Stimulated activated CD4-positive, alpha-beta T cell treated with anti-CD3 and anti-CD28 coated beads, Interleukin-12 subunit alpha, Interleukin-12 subunit beta, amount 100 ng/mL, for 4 hours (primary cell): Measurements from ENCODE around the gene PLA2G4B.

Experiments used
- DNase-seq: peaks from one replicate; pipeline ENCODE4 v3.0.0-alpha.2; 2020

Gene PLA2G4B

GRCh38 chr15:41809526-41810220 lies 29.0 kb upstream of the PLA2G4B start:
- DNase-seq: no peak

DNA sequence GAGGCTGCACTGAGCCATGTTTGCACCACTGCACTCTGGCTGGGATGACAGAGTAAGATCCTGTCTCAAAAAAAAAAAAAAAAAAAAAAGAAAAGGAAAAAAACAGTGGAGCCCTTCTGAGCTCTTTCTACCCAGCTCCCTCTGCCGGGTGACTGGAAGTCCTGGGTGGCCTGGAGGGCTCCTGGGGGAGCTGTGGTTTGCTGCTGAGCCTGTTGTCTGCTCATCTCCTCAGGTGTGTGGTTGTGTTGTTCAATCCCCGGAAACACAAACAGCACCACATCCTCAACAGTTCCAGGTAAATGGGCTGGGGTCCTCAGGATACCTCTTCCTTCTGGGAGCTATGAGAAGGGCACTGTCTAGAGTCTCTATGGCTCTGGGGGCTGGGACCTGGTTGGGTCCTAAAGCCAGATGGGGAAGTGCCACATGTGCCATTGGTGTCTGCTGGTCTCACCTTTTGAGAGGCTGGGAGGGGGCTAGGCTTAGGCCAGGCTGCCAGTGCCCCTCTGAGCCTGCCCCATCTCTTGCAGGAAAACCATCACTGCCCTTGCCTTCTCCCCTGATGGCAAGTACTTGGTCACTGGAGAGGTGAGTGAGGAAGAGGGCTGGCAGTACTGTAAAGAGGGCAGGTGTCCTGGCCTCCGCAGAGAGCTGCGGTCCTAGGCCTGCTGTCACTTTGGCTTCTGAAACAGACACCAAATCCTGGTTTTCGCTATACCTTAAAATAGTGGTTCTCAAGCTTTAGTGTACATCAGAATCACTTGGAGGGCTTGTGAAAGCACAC lies 27.8 kb upstream of the PLA2G4B start:
- DNase-seq: no peak

GRCh38 chr15:41811432-41812195 lies 27.0 kb upstream of the PLA2G4B start:
- peak; percentile 71 for DNase-seq

GRCh38 chr15:41812820-41813375 lies 25.7 kb upstream of the PLA2G4B start:
- no peak for DNase-seq

DNA sequence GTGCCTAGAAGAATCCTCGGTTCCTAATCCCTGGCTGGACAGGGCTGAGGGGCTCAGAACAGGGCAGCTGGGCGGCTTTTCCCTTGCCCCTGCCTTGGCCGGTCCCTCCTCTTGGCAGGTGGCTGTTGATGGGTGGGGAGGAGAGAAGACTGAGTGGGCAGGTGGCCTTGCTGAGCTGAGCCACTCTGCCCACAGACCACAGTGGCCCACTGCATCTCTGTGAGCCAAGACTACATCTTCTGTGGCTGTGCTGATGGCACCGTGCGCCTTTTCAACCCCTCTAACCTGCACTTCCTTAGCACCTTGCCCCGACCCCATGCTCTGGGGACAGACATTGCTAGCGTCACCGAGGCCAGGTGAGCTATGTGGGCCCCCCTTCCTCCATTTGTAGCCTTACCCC lies 25.2 kb upstream of the PLA2G4B start:
- no peak for DNase-seq

DNA sequence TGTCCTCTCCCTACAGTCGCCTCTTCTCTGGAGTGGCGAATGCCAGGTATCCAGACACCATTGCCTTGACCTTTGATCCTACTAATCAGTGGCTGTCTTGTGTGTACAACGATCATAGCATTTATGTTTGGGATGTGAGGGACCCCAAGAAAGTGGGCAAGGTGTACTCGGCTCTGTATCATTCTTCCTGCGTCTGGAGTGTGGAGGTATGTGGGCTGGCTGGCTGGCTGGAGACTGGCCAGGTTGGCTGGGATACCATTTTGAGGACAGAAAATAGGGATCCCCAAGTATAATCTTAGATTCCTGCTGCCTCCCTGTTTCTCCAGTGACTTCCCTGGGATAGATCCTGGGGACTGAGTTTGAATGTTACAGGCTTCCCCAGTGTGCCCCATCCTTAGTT lies 24.1 kb upstream of the PLA2G4B start:
- no peak for DNase-seq

GRCh38 chr15:41816788-41817187 lies 21.9 kb upstream of the PLA2G4B start:
- no peak for DNase-seq

GRCh38 chr15:41817327-41817726 lies 21.3 kb upstream of the PLA2G4B start:
- no peak for DNase-seq

GRCh38 chr15:41817781-41818180 lies 20.9 kb upstream of the PLA2G4B start:
- DNase-seq: no peak

- no peak for DNase-seq
Observed at GRCh38 chr15:41819455-41820050, 19.1 kb upstream of the PLA2G4B start.

DNA sequence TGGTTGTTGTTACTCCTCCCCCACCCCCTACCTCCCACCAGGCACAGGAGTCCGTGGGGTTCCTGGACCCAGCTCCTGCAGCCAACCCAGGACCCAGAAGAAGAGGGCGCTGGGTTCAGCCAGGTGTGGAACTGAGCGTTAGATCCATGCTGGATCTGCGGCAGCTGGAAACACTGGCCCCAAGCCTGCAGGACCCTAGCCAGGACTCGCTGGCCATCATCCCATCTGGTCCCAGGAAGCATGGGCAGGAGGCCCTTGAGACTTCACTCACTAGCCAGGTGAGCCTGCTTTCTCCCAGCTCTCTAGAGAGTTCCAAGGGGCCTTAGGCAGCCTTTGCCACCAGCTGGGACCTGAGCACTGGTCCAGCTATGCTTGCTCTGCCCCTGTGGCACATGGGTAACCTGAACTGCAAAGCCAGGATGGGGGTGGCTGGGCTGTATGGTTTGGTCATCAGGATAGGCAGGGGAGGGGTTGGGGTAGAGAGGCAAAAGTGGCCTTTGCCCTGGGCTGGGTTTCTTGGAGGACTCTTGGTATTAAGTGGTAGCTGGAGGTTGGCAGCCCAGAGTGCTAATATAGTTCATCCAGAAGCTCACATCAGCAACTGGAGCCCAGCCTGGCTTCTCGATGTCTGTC lies 17.7 kb upstream of the PLA2G4B start:
- DNase-seq: no peak

DNA sequence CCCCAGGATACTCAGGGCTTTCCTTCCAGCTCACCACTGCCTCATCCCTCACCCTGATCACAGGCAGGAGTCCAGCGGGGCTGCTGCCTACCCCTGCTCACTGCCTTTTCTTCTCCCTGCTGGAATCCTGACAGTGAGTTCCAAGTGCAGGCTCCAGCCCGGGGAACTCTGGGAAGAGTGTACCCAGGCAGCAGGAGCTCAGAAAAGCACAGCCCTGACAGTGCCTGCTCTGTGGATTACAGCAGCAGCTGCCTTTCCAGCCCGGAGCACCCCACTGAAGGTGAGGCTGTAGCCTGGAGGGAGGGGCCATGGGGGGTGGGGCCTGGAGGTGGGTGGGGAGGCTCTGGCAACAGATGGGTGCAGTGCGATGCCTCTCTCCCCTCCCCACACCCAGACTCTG lies 16.8 kb upstream of the PLA2G4B start:
- no peak for DNase-seq

DNA sequence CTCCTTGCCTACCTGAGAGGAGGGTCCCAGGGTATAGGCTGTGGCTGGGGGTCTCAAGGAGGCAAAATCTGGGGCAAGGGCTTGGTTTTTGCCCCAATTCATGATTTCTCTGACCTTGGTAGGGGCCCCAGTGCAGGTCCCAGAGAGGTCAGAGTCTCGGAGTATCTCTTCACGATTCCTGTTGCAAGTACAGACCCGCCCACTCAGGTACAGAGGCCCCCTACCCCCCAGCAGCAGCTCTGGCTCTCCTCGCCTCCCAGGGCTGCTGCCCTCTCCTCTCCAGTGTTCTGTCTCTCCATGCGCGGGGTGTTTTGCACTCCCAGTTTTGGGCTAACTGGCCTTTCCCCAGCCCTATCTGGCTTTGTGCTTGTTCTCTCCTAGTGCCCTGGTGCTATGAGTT lies 16.2 kb upstream of the PLA2G4B start:
- no peak for DNase-seq

DNA sequence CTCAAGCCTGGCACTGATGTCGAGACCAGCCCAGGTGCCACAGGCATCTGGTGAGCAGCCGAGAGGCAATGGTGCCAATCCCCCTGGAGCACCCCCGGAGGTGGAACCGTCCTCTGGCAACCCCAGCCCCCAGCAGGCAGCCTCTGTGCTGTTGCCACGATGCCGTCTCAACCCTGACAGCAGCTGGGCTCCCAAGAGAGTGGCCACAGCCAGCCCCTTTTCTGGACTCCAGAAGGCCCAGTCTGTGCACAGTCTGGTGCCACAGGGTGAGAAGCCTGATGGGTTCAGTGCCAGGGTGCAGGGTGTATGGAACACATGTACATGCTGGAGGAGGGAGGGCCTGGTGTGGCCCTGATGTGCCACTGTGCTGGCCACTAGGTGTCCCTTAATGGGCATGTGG lies 15.7 kb upstream of the PLA2G4B start:
- DNase-seq: no peak

DNA sequence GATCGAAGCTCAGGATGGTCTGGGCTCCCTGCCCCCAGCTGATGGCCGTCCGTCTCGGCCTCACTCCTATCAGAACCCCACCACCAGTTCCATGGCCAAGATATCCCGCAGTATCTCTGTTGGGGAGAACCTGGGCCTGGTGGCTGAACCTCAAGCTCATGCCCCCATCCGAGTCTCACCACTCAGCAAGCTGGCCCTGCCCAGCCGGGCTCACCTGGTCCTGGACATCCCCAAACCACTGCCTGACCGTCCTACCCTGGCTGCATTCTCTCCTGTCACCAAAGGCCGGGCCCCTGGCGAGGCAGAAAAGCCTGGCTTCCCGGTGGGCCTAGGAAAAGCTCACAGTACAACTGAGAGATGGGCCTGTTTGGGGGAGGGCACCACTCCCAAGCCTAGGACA lies 15.1 kb upstream of the PLA2G4B start:
- no peak for DNase-seq

DNA sequence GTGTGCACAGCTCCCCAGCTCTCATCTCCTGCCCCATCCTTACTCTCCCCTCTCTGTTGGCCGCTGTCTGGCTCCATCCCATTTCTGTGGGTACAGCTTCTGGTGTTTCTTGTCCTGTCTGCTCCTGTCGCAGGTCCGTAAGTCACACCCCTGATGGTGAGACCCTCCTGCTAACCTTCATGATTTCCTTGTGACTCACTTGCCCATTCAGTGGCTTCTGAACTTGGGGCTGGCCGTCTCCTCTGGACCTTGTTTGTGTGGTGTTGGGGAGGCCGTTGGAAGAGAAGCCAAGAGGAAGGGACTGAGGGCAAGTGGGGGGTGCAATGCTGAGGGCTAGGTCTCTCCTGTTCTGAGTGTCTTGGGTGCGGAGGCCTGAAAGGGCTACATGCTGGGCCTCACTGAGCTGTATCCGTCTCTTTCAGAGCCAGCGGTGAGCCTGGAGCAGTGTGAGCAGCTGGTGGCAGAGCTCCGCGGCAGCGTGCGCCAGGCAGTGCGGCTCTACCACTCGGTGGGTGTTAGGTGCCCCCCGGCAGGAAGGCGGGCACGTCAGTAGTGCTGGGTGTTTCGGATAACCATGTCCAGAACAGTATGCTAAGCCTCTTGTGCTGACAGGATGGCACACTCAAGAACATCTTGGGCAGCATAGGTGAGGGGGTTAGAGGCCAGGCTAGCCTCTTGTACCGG lies 14.4 kb upstream of the PLA2G4B start:
- DNase-seq: no peak

DNA sequence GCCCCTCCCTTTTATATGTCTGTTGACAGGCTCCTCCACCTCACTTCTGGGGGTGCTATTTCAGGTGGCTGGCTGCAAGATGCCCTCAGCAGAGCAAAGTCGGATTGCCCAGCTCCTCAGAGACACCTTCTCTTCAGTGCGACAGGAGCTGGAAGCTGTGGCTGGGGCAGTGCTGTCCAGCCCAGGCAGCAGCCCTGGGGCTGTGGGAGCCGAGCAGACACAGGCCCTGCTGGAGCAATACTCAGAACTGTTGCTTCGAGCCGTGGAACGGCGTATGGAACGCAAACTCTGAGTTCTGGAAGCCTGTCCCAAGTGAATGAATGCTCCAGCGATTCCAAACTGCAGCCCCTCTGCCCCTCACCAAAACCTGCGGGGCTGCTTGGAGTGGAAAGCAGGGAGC lies 13.5 kb upstream of the PLA2G4B start:
- no peak for DNase-seq

- no peak for DNase-seq
Observed at GRCh38 chr15:41825572-41826535, 12.8 kb upstream of the PLA2G4B start.

DNA sequence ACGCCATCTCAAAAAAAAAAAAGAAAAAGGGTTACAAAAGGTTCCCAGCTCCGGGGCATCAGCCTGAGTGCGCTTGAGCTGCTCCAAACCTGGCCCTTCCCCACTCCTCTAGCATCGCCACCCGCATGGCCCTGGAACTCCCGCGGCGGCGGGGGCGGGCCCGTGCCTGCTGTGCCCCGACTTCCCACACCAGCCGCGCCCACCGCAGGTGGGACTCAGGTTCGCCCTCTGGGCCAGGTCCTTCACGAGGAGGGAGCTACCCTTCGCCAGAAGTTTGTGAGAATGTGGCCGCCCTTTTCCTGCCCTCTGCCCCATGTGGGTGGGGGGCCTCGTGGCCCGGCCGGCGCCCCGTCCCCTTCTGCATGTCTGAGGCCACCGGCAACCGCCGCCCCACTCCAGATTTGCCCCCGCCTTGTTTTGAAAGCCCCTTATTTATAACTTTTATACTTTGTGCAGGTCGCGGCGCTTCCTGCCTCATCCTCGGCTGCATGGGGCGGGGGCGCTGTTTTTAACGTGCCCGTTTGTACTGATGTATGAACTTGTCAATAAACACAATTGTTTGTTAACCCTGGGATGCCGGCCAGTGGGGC lies 11.3 kb upstream of the PLA2G4B start:
- peak; percentile 19 for DNase-seq
